ENCODE results near the gene SPATA33.
"Not testable (repeated sequence)": the region's sequence is repeated elsewhere in the genome, so short reads cannot be mapped to it uniquely, and the experiment has no call there.

SPATA33 gene

GRCh38 chr16:89693931-89694783, 36.5 kb downstream of the SPATA33 start:
- DNase-seq (ENCODE audit: low read depth): no peak

GRCh38 chr16:89694784-89695085, 37.1 kb downstream of the SPATA33 start:
- not testable (repeated sequence) for DNase-seq (ENCODE audit: low read depth)

- no peak for DNase-seq (ENCODE audit: low read depth)
Observed at GRCh38 chr16:89695086-89695874, 37.6 kb downstream of the SPATA33 start.

- no peak for DNase-seq (ENCODE audit: low read depth)
Observed at GRCh38 chr16:89695875-89696669, 38.4 kb downstream of the SPATA33 start.

- peak; percentile 23 for DNase-seq (ENCODE audit: low read depth)
Observed at GRCh38 chr16:89696670-89697128, 39.1 kb downstream of the SPATA33 start.

GRCh38 chr16:89697161-89697615, 39.6 kb downstream of the SPATA33 start:
- DNase-seq (ENCODE audit: low read depth): no peak

GRCh38 chr16:89697616-89698331, 40.1 kb downstream of the SPATA33 start:
- DNase-seq (ENCODE audit: low read depth): no peak

- DNase-seq (ENCODE audit: low read depth): not testable (repeated sequence)
Observed at GRCh38 chr16:89698717-89699116, 41.1 kb downstream of the SPATA33 start.

GRCh38 chr16:89699629-89700099, 42.0 kb downstream of the SPATA33 start:
- DNase-seq (ENCODE audit: low read depth): not testable (repeated sequence)

GRCh38 chr16:89700100-89700648, 42.5 kb downstream of the SPATA33 start:
- DNase-seq (ENCODE audit: low read depth): peak; percentile 95

- DNase-seq (ENCODE audit: low read depth): peak; percentile 28
Observed at GRCh38 chr16:89700649-89701424, 43.2 kb downstream of the SPATA33 start.

GRCh38 chr16:89701425-89702406, 44.1 kb downstream of the SPATA33 start, which contains the start of gene SPATA2L:
TSS of gene SPATA2L (minus strand) at chr16:89701705. CDS start at chr16:89701232, 473 bp downstream.
- peak; percentile 95 for DNase-seq (ENCODE audit: low read depth)

- no peak for DNase-seq (ENCODE audit: low read depth)
Observed at GRCh38 chr16:89704281-89704680, 46.6 kb downstream of the SPATA33 start.

GRCh38 chr16:89705006-89705405, 47.4 kb downstream of the SPATA33 start:
- no peak for DNase-seq (ENCODE audit: low read depth)

- no peak for DNase-seq (ENCODE audit: low read depth)
Observed at GRCh38 chr16:89706518-89707260, 49.1 kb downstream of the SPATA33 start.

- no peak for DNase-seq (ENCODE audit: low read depth)
Observed at GRCh38 chr16:89707695-89708094, 50.1 kb downstream of the SPATA33 start.

GRCh38 chr16:89708481-89708931, 50.9 kb downstream of the SPATA33 start:
- DNase-seq (ENCODE audit: low read depth): no peak

- DNase-seq (ENCODE audit: low read depth): no peak
Observed at GRCh38 chr16:89709166-89709565, 51.5 kb downstream of the SPATA33 start.
